Prostate gland (tissue), 2 donors: ENCODE data around the gene ZNF219. TPM values are rescaled to one million over a fixed set of nuclear protein-coding genes. Genes with fewer than 3 reads are reported as not detected.

ENCODE experiments used
- DNase-seq: peaks from one replicate; pipeline ENCODE4 v3.0.0-alpha.2; 2019; ENCODE audit warnings: low spot score
- H3K27ac ChIP-seq, 2 donors: fragments of 200-600 bp; sonication (generic); 2 replicates each; pipeline ENCODE4 v1.5.1; 2017 to 2019
- H3K27me3 ChIP-seq: fragments of 200-600 bp; sonication (generic); replicated peaks from 2 replicates; pipeline ENCODE4 v1.5.1; 2019; ENCODE audit not compliant: insufficient read depth
- H3K36me3 ChIP-seq, 2 donors: fragments of 200-600 bp; sonication (generic); 1 replicate in 1 of 2; 2 replicates in 1 of 2; pipeline versions ENCODE4 v1.5.1 to v1.8.1; 2017 to 2019
- H3K4me1 ChIP-seq: fragments of 200-600 bp; sonication (generic); replicated peaks from 2 replicates; pipeline ENCODE4 v1.5.1; 2019
- H3K4me3 ChIP-seq, 2 donors: fragments of 200-600 bp; sonication (generic); 2 replicates each; pipeline ENCODE4 v1.5.1; 2017 to 2019
- H3K9me3 ChIP-seq: fragments of 200-600 bp; sonication (generic); 2 replicates; pipeline ENCODE4 v1.5.1; 2017
- CTCF ChIP-seq, 4 experiments: fragments of 200-600 bp in 2 of 4; fragments of 450-650 bp in 2 of 4; sonication (generic) in 2 of 4; IDR thresholded peaks; 1 replicate in 3 of 4; 2 replicates in 1 of 4; pipeline ENCODE4 v1.5.1; 2016 to 2019; ENCODE audit warnings: antibody characterized with exemption in 4 of 4, mild to moderate bottlenecking in 2 of 4, moderate library complexity in 2 of 4
- POLR2A ChIP-seq: fragments of 450-650 bp; IDR thresholded peaks from one replicate; pipeline ENCODE4 v1.6.1; 2016; ENCODE audit warnings: antibody characterized with exemption, mild to moderate bottlenecking
- POLR2AphosphoS5 ChIP-seq: sonication (generic); formaldehyde crosslinking; IDR thresholded peaks from one replicate; pipeline ENCODE4 v1.6.1; 2017; ENCODE audit warnings: antibody characterized with exemption
- WGBS: methylation state at CpG from one replicate; pipeline ENCODE4 v1.1.5; 2018; 5-methylcytosine and 5-hydroxymethylcytosine counted together
- intact Hi-C: fragments of 100-400 bp; cut with DNase I; formaldehyde crosslinking; loops from one replicate; pipeline ENCODE4 v1.14.2; 2022
- total RNA-seq, 2 donors: library from RNA; depleted of rRNA; stranded (reverse); fragments of >200 nt; gene quantifications; one replicate each; pipeline ENCODE4 v1.1.0, GENCODE V29; 2016

The ZNF219 gene
- total RNA-seq, 2 donors from 2014 or later: 56.8 to 89.8 TPM

- no peak overlapping the region for H3K4me3 ChIP-seq
- H3K4me1 ChIP-seq: peaks cover 5% of the 10 kb centered on the region
- H3K27me3 ChIP-seq: no peaks in the 10 kb centered on the region
- TF ChIP-seq POLR2AphosphoS5 (no peak), CTCF (IDR thresholded peaks at IDR 0.05) (no peak), POLR2A (no peak)
- DNase-seq: no peak
- no peaks in the 10 kb centered on the region for H3K9me3 ChIP-seq
- WGBS: 61% methylated on average over 3 of the region's 3 CpGs
- H3K27ac ChIP-seq: peak overlapping the region in 1 of 2 donors; percentile 11
- H3K36me3 ChIP-seq: no peaks in the 10 kb centered on the region
- intact Hi-C loops: loop anchor here (10.0 kb wide), 1 partner anchor 482 kb away; no protein-coding TSS in a partner anchor
These were observed 2.0 kb downstream of the ZNF219 start for GRCh38 chr14:21096438-21096837.

- no peak overlapping the region for H3K4me3 ChIP-seq
- DNase-seq: no peak
- peaks cover 5% of the 10 kb centered on the region for H3K4me1 ChIP-seq
- no peaks in the 10 kb centered on the region for H3K9me3 ChIP-seq
- 37% methylated on average over 6 of the region's 6 CpGs for WGBS
- no peak for TF ChIP-seq POLR2A
- TF ChIP-seq CTCF (IDR thresholded peaks at IDR 0.05): no peak
- TF ChIP-seq POLR2AphosphoS5: no peak
- peak overlapping the region in 1 of 2 donors; percentile 11 for H3K27ac ChIP-seq
- peaks cover 0 to under 1% of the 10 kb centered on the region in 2 donors for H3K36me3 ChIP-seq
- intact Hi-C loops: loop anchor here (10.0 kb wide), 1 partner anchor 481 kb away; no protein-coding TSS in a partner anchor
- no peaks in the 10 kb centered on the region for H3K27me3 ChIP-seq
These were observed 2.8 kb downstream of the ZNF219 start for GRCh38 chr14:21095430-21096205.

GRCh38 chr14:21093769-21094681, 4.4 kb downstream of the ZNF219 start:
- peaks cover 0 to 3% of the 10 kb centered on the region in 2 donors for H3K36me3 ChIP-seq
- WGBS: 38% methylated on average over 7 of the region's 7 CpGs
- H3K9me3 ChIP-seq: no peaks in the 10 kb centered on the region
- DNase-seq: no peak
- TF ChIP-seq POLR2AphosphoS5: no peak
- TF ChIP-seq CTCF (IDR thresholded peaks at IDR 0.05): no peak
- no peak for TF ChIP-seq POLR2A
- peaks cover under 1% of the 10 kb centered on the region for H3K4me1 ChIP-seq
- no peak overlapping the region for H3K27ac ChIP-seq
- intact Hi-C loops: loop anchor here (2.0 to 10.0 kb wide), 3 partner anchors 25 to 479 kb away; no protein-coding TSS in a partner anchor
- no peaks in the 10 kb centered on the region for H3K27me3 ChIP-seq
- H3K4me3 ChIP-seq: no peak overlapping the region

GRCh38 chr14:21093018-21093417, 5.4 kb downstream of the ZNF219 start:
- 78% methylated on average over 36 of the region's 36 CpGs for WGBS
- no peak for DNase-seq
- Histone ChIP-seq H3K27me3 (no peaks in the 10 kb centered on the region), H3K4me1 (no peaks in the 10 kb centered on the region), H3K9me3 (no peaks in the 10 kb centered on the region), H3K36me3 (peaks cover 0 to 3% of the 10 kb centered on the region in 2 donors), H3K4me3 (no peak overlapping the region), H3K27ac (no peak overlapping the region)
- intact Hi-C loops: loop anchor here (2.0 to 10.0 kb wide), 3 partner anchors 24 to 478 kb away; no protein-coding TSS in a partner anchor
- TF ChIP-seq CTCF (IDR thresholded peaks at IDR 0.05): no peak
- no peak for TF ChIP-seq POLR2A
- TF ChIP-seq POLR2AphosphoS5: no peak
